Fibroblast of pulmonary artery (primary cell): ENCODE results near the gene SEM1.

Source experiments
- DNase-seq: peaks from one replicate; pipeline ENCODE4 v3.0.0-alpha.2; 2010; ENCODE audit warnings: low read depth
- H3K4me3 ChIP-seq: replicated peaks from 2 replicates; pipeline ENCODE4 v1.5.1; 2011; ENCODE audit warnings: low read depth, mild to moderate bottlenecking, control low read depth, low read length, moderate library complexity
- TF ChIP-seq, protein P1 (sequence below): IDR thresholded peaks from 2 replicates; pipeline ENCODE4 v1.5.1; 2011; ENCODE audit warnings: mild to moderate bottlenecking, control low read depth, low read length, inconsistent platforms; ENCODE audit errors: missing control alignments

SEM1 gene

DNA sequence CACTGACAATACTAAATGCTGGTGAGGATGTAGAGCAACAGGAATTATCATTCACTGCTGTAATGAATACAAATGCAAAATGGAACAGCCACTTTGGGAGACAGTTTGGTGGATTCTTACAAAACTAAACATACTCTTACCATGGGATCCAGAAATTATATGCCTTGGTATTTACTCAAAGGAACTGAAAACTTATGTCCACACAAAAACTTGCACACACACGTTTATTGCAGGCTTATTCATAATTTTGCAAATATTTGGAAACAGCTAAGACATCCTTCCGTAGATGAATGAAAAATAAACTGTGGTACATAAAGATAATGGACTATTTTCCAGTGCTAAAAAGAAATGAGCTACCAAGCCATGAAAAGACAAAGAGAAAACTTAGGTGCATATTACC lies 69.6 kb downstream of the SEM1 start:
- TF ChIP-seq, protein P1, sequence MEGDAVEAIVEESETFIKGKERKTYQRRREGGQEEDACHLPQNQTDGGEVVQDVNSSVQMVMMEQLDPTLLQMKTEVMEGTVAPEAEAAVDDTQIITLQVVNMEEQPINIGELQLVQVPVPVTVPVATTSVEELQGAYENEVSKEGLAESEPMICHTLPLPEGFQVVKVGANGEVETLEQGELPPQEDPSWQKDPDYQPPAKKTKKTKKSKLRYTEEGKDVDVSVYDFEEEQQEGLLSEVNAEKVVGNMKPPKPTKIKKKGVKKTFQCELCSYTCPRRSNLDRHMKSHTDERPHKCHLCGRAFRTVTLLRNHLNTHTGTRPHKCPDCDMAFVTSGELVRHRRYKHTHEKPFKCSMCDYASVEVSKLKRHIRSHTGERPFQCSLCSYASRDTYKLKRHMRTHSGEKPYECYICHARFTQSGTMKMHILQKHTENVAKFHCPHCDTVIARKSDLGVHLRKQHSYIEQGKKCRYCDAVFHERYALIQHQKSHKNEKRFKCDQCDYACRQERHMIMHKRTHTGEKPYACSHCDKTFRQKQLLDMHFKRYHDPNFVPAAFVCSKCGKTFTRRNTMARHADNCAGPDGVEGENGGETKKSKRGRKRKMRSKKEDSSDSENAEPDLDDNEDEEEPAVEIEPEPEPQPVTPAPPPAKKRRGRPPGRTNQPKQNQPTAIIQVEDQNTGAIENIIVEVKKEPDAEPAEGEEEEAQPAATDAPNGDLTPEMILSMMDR = no peak
- no peak for DNase-seq
- no peak overlapping the region for H3K4me3 ChIP-seq
